ENCODE measurements around the gene GCAT.

- TF ChIP-seq POLR2A (IDR thresholded peaks at IDR 0.05; ENCODE audit: low read length) = no peak
- TF ChIP-seq GATA1 (IDR thresholded peaks at IDR 0.05; ENCODE audit: low read depth, low read length) = no peak
Observed at GRCh38 chr22:37778370-37779009, 29.2 kb upstream of the GCAT start.

Data from erythroblast (primary cell).